Measurements from ENCODE around the gene SIRPB2.

The SIRPB2 gene

GRCh38 chr20:1468117-1468624 is 23.0 kb downstream of the SIRPB2 start:
- H3K4me3 ChIP-seq (ENCODE audit: low read depth, low read length) = no peak overlapping the region
- no peaks in the 10 kb centered on the region for H3K27me3 ChIP-seq (replicated peaks)
- no peak overlapping the region for H3K27ac ChIP-seq
- no peak for DNase-seq
- no peak for TF ChIP-seq CTCF (IDR thresholded peaks at IDR 0.05; ENCODE audit: low read depth, low read length, missing control alignments)
- no peaks in the 10 kb centered on the region for H3K36me3 ChIP-seq (replicated peaks)
- in situ Hi-C loops (cut with HindIII; ENCODE audit: low pct_ligation_motif_present, low sequenced_read_pairs) = no loop called here

- Histone ChIP-seq H3K4me3 (ENCODE audit: low read depth, low read length) (no peak overlapping the region), H3K27ac (no peak overlapping the region), H3K36me3 (replicated peaks) (no peaks in the 10 kb centered on the region), H3K27me3 (replicated peaks) (no peaks in the 10 kb centered on the region)
- in situ Hi-C loops (cut with HindIII; ENCODE audit: low pct_ligation_motif_present, low sequenced_read_pairs) = no loop called here
- DNase-seq = no peak
- no peak for TF ChIP-seq CTCF (IDR thresholded peaks at IDR 0.05; ENCODE audit: low read depth, low read length, missing control alignments)
Measured at GRCh38 chr20:1467355-1468116, 23.7 kb downstream of the SIRPB2 start.

GRCh38 chr20:1467082-1467354 is 24.2 kb downstream of the SIRPB2 start:
- in situ Hi-C loops (cut with HindIII; ENCODE audit: low pct_ligation_motif_present, low sequenced_read_pairs) = no loop called here
- H3K27me3 ChIP-seq (replicated peaks) = no peaks in the 10 kb centered on the region
- no peaks in the 10 kb centered on the region for H3K36me3 ChIP-seq (replicated peaks)
- TF ChIP-seq CTCF (IDR thresholded peaks at IDR 0.05; ENCODE audit: low read depth, low read length, missing control alignments) = no peak
- H3K27ac ChIP-seq = no peak overlapping the region
- no peak overlapping the region for H3K4me3 ChIP-seq (ENCODE audit: low read depth, low read length)
- DNase-seq = no peak

- in situ Hi-C loops (cut with HindIII; ENCODE audit: low pct_ligation_motif_present, low sequenced_read_pairs) = no loop called here
- Histone ChIP-seq H3K27me3 (replicated peaks) (no peaks in the 10 kb centered on the region), H3K36me3 (replicated peaks) (no peaks in the 10 kb centered on the region), H3K4me3 (ENCODE audit: low read depth, low read length) (peak within 1 kb of the TSS; percentile 90), H3K27ac (peak within 1 kb of the TSS; percentile 87)
- DNase-seq = peak; percentile 88
- peak; percentile 76 for TF ChIP-seq CTCF (IDR thresholded peaks at IDR 0.05; ENCODE audit: low read depth, low read length, missing control alignments)
Measured at GRCh38 chr20:1466211-1467081, 24.8 kb downstream of the SIRPB2 start, which contains the start of gene NSFL1C. Gene NSFL1C, minus strand, starts transcription at chr20:1466849. Its CDS starts 25 bp downstream, at chr20:1466824.

- Histone ChIP-seq H3K27ac (peak overlapping the region; percentile 87), H3K36me3 (replicated peaks) (no peaks in the 10 kb centered on the region), H3K27me3 (replicated peaks) (no peaks in the 10 kb centered on the region), H3K4me3 (ENCODE audit: low read depth, low read length) (peak overlapping the region; percentile 90)
- no peak for DNase-seq
- in situ Hi-C loops (cut with HindIII; ENCODE audit: low pct_ligation_motif_present, low sequenced_read_pairs) = no loop called here
- no peak for TF ChIP-seq CTCF (IDR thresholded peaks at IDR 0.05; ENCODE audit: low read depth, low read length, missing control alignments)
Measured at GRCh38 chr20:1465470-1466210, 25.6 kb downstream of the SIRPB2 start.
